Heart right ventricle (tissue), 16 donors: ENCODE results near the gene ACOX3. TPM values are rescaled to one million over a fixed set of nuclear protein-coding genes. Genes with fewer than 3 reads are reported as not detected.
A peak's percentile ranks its signal among the peaks of the same experiment; 100 is the strongest.

Experiments
- ATAC-seq, 8 donors: fragments of 200-7000 bp; cut with Tn5 transposase; one replicate each; pipeline ENCODE4 v1.9.1; 2020; ENCODE audit warnings: mild to moderate bottlenecking in 8 of 8, moderate library complexity in 8 of 8, moderate number of reproducible peaks in 1 of 8
- DNase-seq, 2 donors: peaks; one replicate each; pipeline ENCODE4 v3.0.0-alpha.2; 2020
- H3K27ac ChIP-seq, 10 donors: fragments of 200-600 bp; sonication (generic) in 2 of 10; one replicate each; pipeline versions ENCODE4 v1.5.0 to v1.8.0; 2020 to 2022; ENCODE audit warnings: mild to moderate bottlenecking in 3 of 10
- H3K27me3 ChIP-seq, 7 donors: fragments of 200-600 bp; one replicate each; pipeline ENCODE4 v1.8.0; 2021 to 2022; ENCODE audit warnings: mild to moderate bottlenecking in 2 of 7
- H3K36me3 ChIP-seq, 9 donors: fragments of 200-600 bp; sonication (generic) in 1 of 9; one replicate each; pipeline versions ENCODE4 v1.5.0 to v1.8.0; 2020 to 2022; ENCODE audit warnings: mild to moderate bottlenecking in 2 of 9
- H3K4me1 ChIP-seq, 9 donors: fragments of 200-600 bp; sonication (generic) in 1 of 9; one replicate each; pipeline versions ENCODE4 v1.5.0 to v1.8.0; 2020 to 2022; ENCODE audit warnings: mild to moderate bottlenecking in 4 of 9
- H3K4me3 ChIP-seq, 10 donors: fragments of 200-600 bp; sonication (generic) in 2 of 10; one replicate each; pipeline versions ENCODE4 v1.5.0 to v1.8.0; 2020 to 2022; ENCODE audit warnings: mild to moderate bottlenecking in 7 of 10, moderate library complexity in 2 of 10
- H3K9me3 ChIP-seq, 11 donors: fragments of 200-600 bp in 10 of 11; sonication (generic) in 2 of 11; one replicate each; pipeline versions ENCODE4 v1.5.0 to v1.8.0; 2013 to 2022; ENCODE audit warnings: mild to moderate bottlenecking in 2 of 11, control low read depth in 1 of 11, moderate library complexity in 1 of 11
- WGBS, 2 donors: extraction: QIAGEN DNeasy Blood & Tissue Kit; methylation state at CpG; one replicate each; pipeline ENCODE4 v1.1.7; 2013; ENCODE audit warnings: inconsistent platforms in 1 of 2; 5-methylcytosine and 5-hydroxymethylcytosine counted together
- intact Hi-C, 10 donors: fragments of 100-400 bp; cut with DNase I; formaldehyde crosslinking; loops; one replicate each; pipeline versions ENCODE4 v1.11.1 to v1.14.2; 2022
- polyA plus RNA-seq, 2 donors: library from polyadenylated mRNA; stranded (reverse); fragments of 200-250 nt; gene quantifications; one replicate each; pipeline ENCODE4 v1.2.3, GENCODE V29; 2013
- total RNA-seq, 10 donors: library from RNA; stranded (reverse); fragmentation: NEBNext Ultra II Directional in 3 of 10; extraction: Animal tissue kit (Norgen Biotek cat#: 25700) in 3 of 10; gene quantifications; one replicate each; pipeline versions ENCODE4 v1.2.1 to v1.2.4, GENCODE V29; 2021 to 2023
- TF ChIP-seq, protein P1 (sequence below), 9 donors: fragments of 200-600 bp; sonication (generic) in 2 of 9; IDR thresholded peaks; one replicate each; pipeline versions ENCODE4 v1.5.0 to v1.8.0; 2021 to 2022; ENCODE audit warnings: antibody characterized with exemption in 9 of 9, mild to moderate bottlenecking in 5 of 9, moderate library complexity in 1 of 9
- donor health status: Arrhythmogenic right ventricular cardiomyopathy.
- donor health status: ischemic (EF 13 %, LVEDD 7.1; RV severe dilation, severe dysfunction).
- donor health status: healthy with polysubstance abuse.
- donor health status: DM: no; HTN: yes; CAD: no.
- donor health status: DM: no; HTN: no; CAD: no.
- donor health status: ischemic (EF 25% LVEDD 6.9; RV normal size, moderate dysfunction).
- donor health status: ischemic (EF 25% LVEDD 5.7; RV mildly dilated, moderate dysfunction).
- donor health status: healthy.
- donor health status: DM: yes; HTN: yes; CAD: no.
- donor health status: Ischemic cardiomyopathy.
- donor health status: ischemic (EF 35%, LVEDD 5.7; RV mildly dilated, moderate dysfunction).
- donor health status: nonischemic (EF 11% LVEDD 7.7; RV severe dilation, severe dysfunction).
- donor health status: DM: yes; HTN: yes; CAD: no.
- donor health status: PGD.
- donor health status: ischemic (EF 29% LVEDD 5.4; RV normal size, mild dysfunction).
- donor health status: nonischemic (EF 23%, LVEDD 6.1; RV moderate dilation, normal function).

The ACOX3 gene
- total and polyA plus RNA-seq, 12 donors: 17.9 to 28.9 (median 25.4) TPM

DNA sequence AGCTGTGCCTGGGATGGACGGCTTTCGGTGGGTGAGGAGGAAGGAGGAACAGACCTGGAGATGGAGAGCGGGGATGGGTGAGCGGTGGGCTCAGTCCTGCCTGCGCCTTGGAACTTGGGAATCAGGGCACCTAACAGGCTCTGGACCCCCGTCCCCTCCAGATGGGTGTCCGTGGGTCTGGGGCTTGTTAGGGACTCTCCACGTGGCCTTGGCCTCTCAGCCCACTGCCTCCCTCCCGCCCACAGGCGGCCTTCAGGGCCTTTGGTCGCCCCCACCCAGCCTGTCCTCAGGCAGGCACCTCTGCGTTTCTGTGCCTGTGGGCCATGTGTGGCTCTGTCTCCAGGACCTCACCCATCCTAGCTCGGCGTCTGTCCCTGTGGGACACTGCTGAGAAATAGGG, 29.0 kb upstream of the ACOX3 start:
- DNase-seq: no peak
- H3K4me1 ChIP-seq: peaks cover 0 to 26% (median 15%) of the 10 kb centered on the region in 9 donors
- H3K27me3 ChIP-seq: no peaks in the 10 kb centered on the region
- H3K4me3 ChIP-seq: no peak overlapping the region
- peaks cover 0 to 69% (median 28%) of the 10 kb centered on the region in 9 donors for H3K36me3 ChIP-seq
- TF ChIP-seq, protein P1, sequence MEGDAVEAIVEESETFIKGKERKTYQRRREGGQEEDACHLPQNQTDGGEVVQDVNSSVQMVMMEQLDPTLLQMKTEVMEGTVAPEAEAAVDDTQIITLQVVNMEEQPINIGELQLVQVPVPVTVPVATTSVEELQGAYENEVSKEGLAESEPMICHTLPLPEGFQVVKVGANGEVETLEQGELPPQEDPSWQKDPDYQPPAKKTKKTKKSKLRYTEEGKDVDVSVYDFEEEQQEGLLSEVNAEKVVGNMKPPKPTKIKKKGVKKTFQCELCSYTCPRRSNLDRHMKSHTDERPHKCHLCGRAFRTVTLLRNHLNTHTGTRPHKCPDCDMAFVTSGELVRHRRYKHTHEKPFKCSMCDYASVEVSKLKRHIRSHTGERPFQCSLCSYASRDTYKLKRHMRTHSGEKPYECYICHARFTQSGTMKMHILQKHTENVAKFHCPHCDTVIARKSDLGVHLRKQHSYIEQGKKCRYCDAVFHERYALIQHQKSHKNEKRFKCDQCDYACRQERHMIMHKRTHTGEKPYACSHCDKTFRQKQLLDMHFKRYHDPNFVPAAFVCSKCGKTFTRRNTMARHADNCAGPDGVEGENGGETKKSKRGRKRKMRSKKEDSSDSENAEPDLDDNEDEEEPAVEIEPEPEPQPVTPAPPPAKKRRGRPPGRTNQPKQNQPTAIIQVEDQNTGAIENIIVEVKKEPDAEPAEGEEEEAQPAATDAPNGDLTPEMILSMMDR (IDR thresholded peaks at IDR 0.05): no peak
- no peaks in the 10 kb centered on the region for H3K9me3 ChIP-seq
- 94 to 95% methylated on average over 14 of the region's 14 CpGs for WGBS, 2 donors
- no peak for ATAC-seq
- intact Hi-C loops: loop anchor here in 8 of 10 donors (1.0 to 5.0 kb wide), 5 partner anchors 119 to 125 kb away; partner anchors contain the start of gene CPZ (in 2 of the 8)
- H3K27ac ChIP-seq: no peak overlapping the region

DNA sequence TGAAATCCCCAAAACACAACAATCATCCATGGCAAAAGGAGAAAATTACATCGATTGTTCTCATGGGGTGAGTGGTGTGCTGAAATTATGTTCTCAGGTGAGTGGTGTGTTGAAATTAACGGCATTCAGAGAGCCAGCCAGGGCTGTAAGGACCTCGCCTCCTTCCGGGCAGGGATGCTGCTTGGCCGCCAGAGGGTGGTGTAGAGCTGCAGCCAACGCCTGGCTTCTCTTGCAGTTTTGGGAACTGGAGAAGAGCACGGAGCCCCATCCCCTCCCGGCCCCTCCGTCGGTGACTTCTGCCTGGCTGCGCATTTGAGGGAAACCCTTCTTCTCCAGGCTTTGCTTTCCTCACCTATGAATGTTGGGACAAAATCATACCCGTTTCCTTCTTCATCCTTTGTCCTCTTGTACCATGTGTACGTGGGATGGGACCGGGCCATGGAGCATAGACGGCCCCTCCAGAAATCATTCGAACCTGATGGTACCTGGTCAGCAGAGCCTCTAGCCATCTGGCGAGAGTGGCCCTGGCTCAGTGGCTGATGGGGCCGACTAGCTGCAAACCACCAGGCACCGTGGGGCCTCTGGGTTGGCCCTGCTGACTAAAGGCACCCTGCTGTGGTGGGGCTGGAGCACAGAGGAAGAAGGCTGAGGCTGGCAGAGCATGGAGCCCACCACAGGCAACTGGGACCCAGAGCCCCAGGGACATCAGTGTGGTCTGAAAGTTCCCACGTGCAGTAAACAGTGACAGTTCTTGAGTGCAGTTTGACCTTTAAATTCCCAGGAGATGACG, 28.4 kb upstream of the ACOX3 start:
- 52 to 54% methylated on average over 21 of the region's 21 CpGs for WGBS, 2 donors
- Histone ChIP-seq H3K4me3 (no peak overlapping the region), H3K27me3 (no peaks in the 10 kb centered on the region), H3K36me3 (peaks cover 0 to 75% (median 28%) of the 10 kb centered on the region in 9 donors), H3K4me1 (peaks cover 0 to 22% (median 15%) of the 10 kb centered on the region in 9 donors), H3K27ac (no peak overlapping the region), H3K9me3 (no peaks in the 10 kb centered on the region)
- intact Hi-C loops: loop anchor here in 8 of 10 donors (1.0 to 5.0 kb wide), 5 partner anchors 120 to 126 kb away; partner anchors contain the start of gene CPZ (in 2 of the 8)
- ATAC-seq (peak; percentile 57 to 70 (median 62)), DNase-seq (peak; percentile 44 to 65)
- TF ChIP-seq, protein P1 (IDR thresholded peaks at IDR 0.05): peak; percentile 71 to 95 (median 91)

- H3K27me3 ChIP-seq: no peaks in the 10 kb centered on the region
- WGBS, 2 donors: 96 to 98% methylated on average over 18 of the region's 18 CpGs
- DNase-seq: no peak
- ATAC-seq: no peak
- no peaks in the 10 kb centered on the region for H3K9me3 ChIP-seq
- H3K27ac ChIP-seq: no peak overlapping the region
- H3K4me1 ChIP-seq: peaks cover 0 to 4% (median under 1%) of the 10 kb centered on the region in 9 donors
- H3K4me3 ChIP-seq: no peak overlapping the region
- TF ChIP-seq, protein P1 (IDR thresholded peaks at IDR 0.05): no peak
- intact Hi-C loops: loop anchor here in 1 of 10 donors (5.0 kb wide), 1 partner anchor 125 kb away; the partner anchor contains the start of gene CPZ
- H3K36me3 ChIP-seq: peaks cover 0 to 93% (median 28%) of the 10 kb centered on the region in 9 donors
Observed at GRCh38 chr4:8467016-8467415, 26.5 kb upstream of the ACOX3 start.

- DNase-seq (peak in 1 of 2 donors; percentile 34), ATAC-seq (no peak)
- intact Hi-C loops: loop anchor here in 1 of 10 donors (5.0 kb wide), 1 partner anchor 126 kb away; the partner anchor contains the start of gene CPZ
- TF ChIP-seq, protein P1 (IDR thresholded peaks at IDR 0.05): no peak
- peaks cover 0 to 98% (median 28%) of the 10 kb centered on the region in 9 donors for H3K36me3 ChIP-seq
- peaks cover 0 to 3% (median 0%) of the 10 kb centered on the region in 9 donors for H3K4me1 ChIP-seq
- no peak overlapping the region for H3K4me3 ChIP-seq
- 87% methylated on average over 31 of the region's 31 CpGs for WGBS, 2 donors
- H3K27ac ChIP-seq: no peak overlapping the region
- no peaks in the 10 kb centered on the region for H3K27me3 ChIP-seq
- no peaks in the 10 kb centered on the region for H3K9me3 ChIP-seq
Observed at GRCh38 chr4:8465615-8466611, 25.4 kb upstream of the ACOX3 start.
